ENCODE data around the gene ST8SIA6.

DNA sequence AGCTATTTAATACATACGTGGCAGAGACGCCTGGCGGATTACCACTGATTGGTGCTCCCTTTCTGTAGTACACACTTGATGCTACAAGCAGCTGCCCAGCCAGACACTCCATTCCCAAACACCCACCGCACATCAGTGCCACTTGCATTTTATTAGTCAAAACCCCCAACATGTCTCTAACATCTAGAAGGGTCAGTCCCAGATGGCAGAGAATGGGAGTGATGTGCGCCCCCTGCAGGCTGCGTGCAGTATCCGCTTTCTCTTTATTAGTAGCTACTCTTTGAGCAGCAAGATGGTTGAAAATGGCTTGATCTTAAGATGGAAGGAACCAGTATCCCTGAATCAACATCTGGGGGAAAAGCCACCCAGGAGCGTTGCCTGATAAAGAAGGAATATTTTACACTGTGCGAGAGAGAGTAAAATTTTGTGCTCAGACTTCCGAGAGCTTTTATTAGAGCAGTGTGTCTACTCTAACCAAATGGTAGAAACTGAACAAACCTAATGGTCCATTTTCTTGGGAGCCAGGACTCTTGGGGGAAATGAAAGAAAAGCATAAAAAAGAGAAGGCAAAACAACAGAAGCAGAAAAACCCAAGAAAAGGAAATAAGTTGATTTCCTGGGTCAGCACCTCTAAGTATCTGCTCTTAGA lies 78.3 kb downstream of the ST8SIA6 start:
- TF ChIP-seq RARB (CRISPR knock-in tag; IDR thresholded peaks at IDR 0.05) = no peak
- no peak for TF ChIP-seq ISL1 (CRISPR knock-in tag; IDR thresholded peaks at IDR 0.05)
- TF ChIP-seq OSR1 (CRISPR knock-in tag; IDR thresholded peaks at IDR 0.05) = no peak
- no peak for TF ChIP-seq ZFP30 (CRISPR knock-in tag; IDR thresholded peaks at IDR 0.05)
- TF ChIP-seq ARNTL (CRISPR knock-in tag; IDR thresholded peaks at IDR 0.05; ENCODE audit: borderline replicate concordance, low read depth) = no peak
- TF ChIP-seq TSHZ2 (CRISPR knock-in tag; IDR thresholded peaks at IDR 0.05) = no peak
- no peak for TF ChIP-seq ESRRG (CRISPR knock-in tag; IDR thresholded peaks at IDR 0.05)
- TF ChIP-seq PATZ1 (CRISPR knock-in tag; IDR thresholded peaks at IDR 0.05; ENCODE audit: borderline replicate concordance) = no peak
- no peak for TF ChIP-seq ZFP3 (CRISPR knock-in tag; IDR thresholded peaks at IDR 0.05)
- TF ChIP-seq, protein P1, sequence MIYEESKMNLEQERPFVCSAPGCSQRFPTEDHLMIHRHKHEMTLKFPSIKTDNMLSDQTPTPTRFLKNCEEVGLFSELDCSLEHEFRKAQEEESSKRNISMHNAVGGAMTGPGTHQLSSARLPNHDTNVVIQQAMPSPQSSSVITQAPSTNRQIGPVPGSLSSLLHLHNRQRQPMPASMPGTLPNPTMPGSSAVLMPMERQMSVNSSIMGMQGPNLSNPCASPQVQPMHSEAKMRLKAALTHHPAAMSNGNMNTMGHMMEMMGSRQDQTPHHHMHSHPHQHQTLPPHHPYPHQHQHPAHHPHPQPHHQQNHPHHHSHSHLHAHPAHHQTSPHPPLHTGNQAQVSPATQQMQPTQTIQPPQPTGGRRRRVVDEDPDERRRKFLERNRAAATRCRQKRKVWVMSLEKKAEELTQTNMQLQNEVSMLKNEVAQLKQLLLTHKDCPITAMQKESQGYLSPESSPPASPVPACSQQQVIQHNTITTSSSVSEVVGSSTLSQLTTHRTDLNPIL (CRISPR knock-in tag; IDR thresholded peaks at IDR 0.05; ENCODE audit: low read depth) = no peak
- no peak for TF ChIP-seq CSRNP3 (CRISPR knock-in tag; IDR thresholded peaks at IDR 0.05)
- TF ChIP-seq ZNF565 (CRISPR knock-in tag; conservative IDR thresholded peaks at IDR 0.05; ENCODE audit: low read depth) = no peak
- no peak for TF ChIP-seq CSDC2 (CRISPR knock-in tag; IDR thresholded peaks at IDR 0.05)
- TF ChIP-seq PPARA (CRISPR knock-in tag; IDR thresholded peaks at IDR 0.05; ENCODE audit: borderline replicate concordance) = no peak
